ENCODE measurements around the gene MGAT5B.

The MGAT5B gene

GRCh38 chr17:76981545-76982295 is 113.5 kb downstream of the MGAT5B start:
- DNase-seq (ENCODE audit: low spot score) = no peak

- DNase-seq (ENCODE audit: low spot score) = peak; percentile 22
Observed at GRCh38 chr17:76982408-76983074, 114.3 kb downstream of the MGAT5B start.

GRCh38 chr17:76983075-76983775 is 115.0 kb downstream of the MGAT5B start:
- no peak for DNase-seq (ENCODE audit: low spot score)

GRCh38 chr17:76986365-76986764 is 118.2 kb downstream of the MGAT5B start:
- DNase-seq (ENCODE audit: low spot score) = no peak

- DNase-seq (ENCODE audit: low spot score) = no peak
Observed at GRCh38 chr17:76987486-76988093, 119.4 kb downstream of the MGAT5B start.

GRCh38 chr17:76988796-76989195 is 120.6 kb downstream of the MGAT5B start:
- no peak for DNase-seq (ENCODE audit: low spot score)

GRCh38 chr17:76989519-76989918 is 121.3 kb downstream of the MGAT5B start:
- DNase-seq (ENCODE audit: low spot score) = no peak

- DNase-seq (ENCODE audit: low spot score) = no peak
Observed at GRCh38 chr17:76992891-76993290, 124.7 kb downstream of the MGAT5B start.

GRCh38 chr17:76993651-76994050 is 125.4 kb downstream of the MGAT5B start:
- DNase-seq (ENCODE audit: low spot score) = no peak

- no peak for DNase-seq (ENCODE audit: low spot score)
Observed at GRCh38 chr17:76994237-76994637, 126.0 kb downstream of the MGAT5B start.

GRCh38 chr17:76995387-76996105 is 127.3 kb downstream of the MGAT5B start:
- DNase-seq (ENCODE audit: low spot score) = no peak

- no peak for DNase-seq (ENCODE audit: low spot score)
Observed at GRCh38 chr17:76996741-76997694, 128.8 kb downstream of the MGAT5B start.

GRCh38 chr17:76997981-76998531 is 129.9 kb downstream of the MGAT5B start:
- DNase-seq (ENCODE audit: low spot score) = peak; percentile 77

- DNase-seq (ENCODE audit: low spot score) = no peak
Observed at GRCh38 chr17:76998839-76999238, 130.6 kb downstream of the MGAT5B start.

Data from CD4-positive, alpha-beta T cell treated with Interleukin-6 at 100 ng/mL for 8 hours (primary cell).